GM12865 (cell line): ENCODE data around the gene DLX3.

Source experiments
- DNase-seq: peaks from one replicate; pipeline ENCODE4 v3.0.0; 2010; ENCODE audit warnings: low read depth
- H3K4me3 ChIP-seq: 2 replicates; pipeline ENCODE4 v1.5.1; 2011; ENCODE audit warnings: mild to moderate bottlenecking, low read depth, low read length, control low read depth
- CTCF ChIP-seq: IDR thresholded peaks from 2 replicates; pipeline ENCODE4 v1.5.1; 2011; ENCODE audit warnings: low read length, control low read depth, low read depth, inconsistent platforms; ENCODE audit not compliant: insufficient read depth; ENCODE audit errors: missing control alignments

DLX3 gene

GRCh38 chr17:49978501-49978900 lies 16.5 kb downstream of the DLX3 start:
- DNase-seq: no peak
- no peak overlapping the region for H3K4me3 ChIP-seq
- no peak for TF ChIP-seq CTCF

- DNase-seq: no peak
- no peak for TF ChIP-seq CTCF
- H3K4me3 ChIP-seq: no peak overlapping the region
These were observed 17.3 kb downstream of the DLX3 start for GRCh38 chr17:49977463-49978389.

GRCh38 chr17:49976828-49977202 lies 18.2 kb downstream of the DLX3 start:
- DNase-seq: no peak
- H3K4me3 ChIP-seq: no peak overlapping the region
- no peak for TF ChIP-seq CTCF

GRCh38 chr17:49976163-49976827 lies 18.7 kb downstream of the DLX3 start:
- no peak for TF ChIP-seq CTCF
- H3K4me3 ChIP-seq: no peak overlapping the region
- no peak for DNase-seq

- TF ChIP-seq CTCF: no peak
- no peak overlapping the region for H3K4me3 ChIP-seq
- DNase-seq: no peak
These were observed 19.5 kb downstream of the DLX3 start for GRCh38 chr17:49975531-49975930.

- TF ChIP-seq CTCF: no peak
- H3K4me3 ChIP-seq: no peak overlapping the region
- no peak for DNase-seq
These were observed 21.8 kb downstream of the DLX3 start for GRCh38 chr17:49973271-49973615.
